HuH-7.5 (cell line): Measurements from ENCODE around the gene EXOSC10.

Experiments used
- DNase-seq: peaks from one replicate; pipeline ENCODE4 v3.0.0; 2011; ENCODE audit warnings: low spot score

Gene EXOSC10

GRCh38 chr1:11099310-11100148 is at the start of gene EXOSC10:
TSS of gene EXOSC10 (minus strand) at chr1:11099869. CDS start at chr1:11099831, 38 bp downstream.
- DNase-seq: peak; percentile 65

GRCh38 chr1:11147197-11147770 is 47.6 kb upstream of the EXOSC10 start:
- DNase-seq: no peak

GRCh38 chr1:11145741-11146140 is 46.1 kb upstream of the EXOSC10 start:
- DNase-seq: no peak

GRCh38 chr1:11144570-11145256 is 45.0 kb upstream of the EXOSC10 start:
- no peak for DNase-seq

DNA sequence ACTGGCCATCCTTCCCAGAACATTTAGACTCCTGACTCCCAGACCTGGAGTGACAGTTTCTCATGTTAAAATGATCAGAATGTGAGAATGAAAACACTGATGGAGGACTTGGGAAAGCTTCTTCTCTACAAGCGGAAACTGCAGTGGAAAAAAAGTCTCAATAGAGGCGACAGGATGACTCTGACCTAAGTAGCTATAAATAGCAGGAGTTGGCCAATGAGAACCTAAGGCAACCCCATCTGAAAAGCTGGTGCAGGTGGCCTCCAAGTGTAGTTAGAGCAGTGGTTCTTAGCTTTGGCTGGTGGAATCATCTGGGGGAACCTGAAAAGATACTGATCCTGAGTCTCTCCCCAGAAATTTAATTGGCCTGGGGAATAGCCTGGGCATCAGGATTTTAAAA is 44.2 kb upstream of the EXOSC10 start:
- no peak for DNase-seq

GRCh38 chr1:11143401-11143800 is 43.7 kb upstream of the EXOSC10 start:
- no peak for DNase-seq

GRCh38 chr1:11142618-11143391 is 43.1 kb upstream of the EXOSC10 start:
- DNase-seq: no peak

GRCh38 chr1:11138952-11139351 is 39.3 kb upstream of the EXOSC10 start:
- DNase-seq: no peak

DNA sequence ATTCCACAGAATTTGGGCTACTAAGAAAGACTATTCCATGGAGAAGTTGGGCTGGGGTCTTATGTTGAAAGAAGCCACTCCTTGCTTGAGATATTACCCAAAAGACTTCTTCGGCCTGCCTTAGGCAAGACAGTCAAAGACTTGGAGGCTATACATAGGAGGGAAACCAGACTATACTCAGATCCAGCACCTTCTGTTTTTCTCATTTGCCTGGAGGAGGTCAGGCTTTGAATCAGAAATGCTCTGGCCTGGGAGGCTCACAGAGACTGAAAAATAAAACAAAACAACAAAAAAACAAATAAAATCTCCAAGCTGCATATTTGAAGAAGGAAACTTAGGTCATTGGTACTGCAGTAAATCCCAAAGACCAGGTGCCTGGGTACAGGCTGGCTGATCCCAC is 38.4 kb upstream of the EXOSC10 start:
- no peak for DNase-seq

DNA sequence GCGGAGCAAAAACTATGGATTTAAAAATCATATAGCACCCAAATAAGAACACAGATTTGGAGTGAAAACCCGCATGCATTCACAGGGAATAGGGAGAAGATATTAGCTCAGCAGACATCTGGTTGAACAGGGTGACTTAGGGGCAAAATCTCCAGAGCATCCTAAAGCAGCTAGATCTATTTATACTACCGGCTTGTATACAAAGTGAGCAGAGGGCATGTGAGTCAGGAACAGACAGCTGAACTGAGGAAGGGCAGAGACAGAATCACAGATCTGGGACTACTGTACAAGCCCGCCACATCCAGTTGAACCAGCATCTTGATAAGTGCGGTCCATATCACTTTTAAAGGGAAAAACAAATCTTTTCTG is 35.2 kb upstream of the EXOSC10 start:
- DNase-seq: no peak

DNA sequence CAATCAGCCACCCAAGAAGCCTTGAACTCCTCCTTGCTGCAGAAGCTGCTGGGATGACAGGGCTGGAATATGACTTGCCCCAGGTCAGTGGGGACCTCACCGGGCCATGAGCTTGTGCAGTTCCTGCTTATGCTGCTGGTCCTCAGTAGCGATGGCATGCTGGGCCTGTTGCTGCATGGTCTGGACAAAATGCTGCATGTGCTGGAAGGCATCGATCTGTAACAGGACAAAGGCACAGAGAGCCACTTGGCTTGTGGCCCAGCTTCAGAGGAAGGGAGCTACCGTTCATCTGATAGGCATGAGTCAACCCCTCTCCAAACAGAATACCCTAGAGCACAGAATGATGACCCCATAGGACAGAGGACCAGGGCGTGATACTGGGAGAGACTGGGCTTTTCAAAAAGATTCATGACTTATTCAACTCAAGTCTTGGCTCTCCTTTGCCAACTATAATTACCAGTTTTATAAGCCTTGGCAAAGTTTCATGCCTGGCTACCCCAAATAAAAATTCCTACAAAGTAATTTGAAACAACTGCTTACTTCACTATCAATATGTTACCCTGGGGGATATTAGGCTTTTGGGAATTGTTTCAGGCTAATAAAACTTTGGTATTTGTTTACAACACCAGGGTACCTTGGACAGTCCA is 34.7 kb upstream of the EXOSC10 start:
- no peak for DNase-seq

DNA sequence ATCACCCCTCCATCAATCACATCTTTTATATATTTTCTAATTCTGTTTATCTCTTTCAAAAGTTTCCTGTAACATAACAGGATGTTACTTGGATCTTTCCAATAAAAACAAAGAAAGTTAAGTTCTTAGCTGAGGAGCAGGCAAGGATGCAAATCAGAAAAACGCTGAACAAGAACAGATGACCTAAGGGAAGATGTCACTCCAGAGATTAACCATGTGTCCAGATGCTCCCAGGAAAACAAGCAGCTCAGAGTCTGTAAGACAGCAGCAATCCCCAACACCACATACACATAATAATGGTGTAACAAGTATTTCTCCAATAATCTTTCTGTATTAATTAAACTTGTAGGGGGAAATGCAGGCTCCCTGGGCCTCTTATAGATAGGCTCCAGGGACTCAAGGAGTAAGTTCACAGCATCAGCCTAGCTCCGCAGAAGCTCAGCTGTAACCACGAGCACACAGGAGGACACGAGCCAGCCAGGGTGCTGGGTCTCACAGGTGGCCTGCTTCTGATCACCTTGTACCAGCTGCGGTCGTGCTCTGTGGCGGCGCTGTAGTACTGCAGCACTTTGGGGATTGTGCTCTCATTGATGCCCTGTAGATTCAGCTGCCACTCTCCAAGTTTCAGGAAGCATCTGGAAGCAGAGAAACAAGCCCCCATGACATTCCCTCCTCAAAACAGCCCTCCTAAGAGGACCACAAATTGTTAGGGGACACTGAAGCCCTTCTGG is 33.1 kb upstream of the EXOSC10 start:
- DNase-seq: no peak

- DNase-seq: no peak
These were observed 32.1 kb upstream of the EXOSC10 start for GRCh38 chr1:11131816-11132215.

DNA sequence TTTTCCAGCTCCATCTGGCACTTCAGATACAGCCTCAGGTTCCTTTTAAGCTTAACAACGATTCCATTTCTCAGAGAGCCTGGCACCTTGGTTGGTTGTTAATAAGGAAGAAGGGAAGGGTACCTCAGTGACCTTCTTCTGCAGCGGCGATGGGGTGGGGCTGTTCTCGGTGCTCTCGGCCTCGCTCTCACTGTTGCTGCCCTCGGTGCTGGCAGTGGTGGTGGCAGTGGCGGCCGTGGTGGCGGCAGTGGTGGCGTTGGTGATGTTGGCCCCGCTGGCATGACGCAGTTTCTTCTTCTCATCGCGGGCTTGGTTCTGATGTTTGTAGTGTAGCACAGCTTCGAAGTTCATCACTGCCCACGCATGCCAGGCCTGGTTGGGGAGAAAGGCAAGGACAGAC is 30.7 kb upstream of the EXOSC10 start:
- DNase-seq: no peak

GRCh38 chr1:11129649-11130390 is 30.2 kb upstream of the EXOSC10 start:
- DNase-seq: no peak

- no peak for DNase-seq
These were observed 26.9 kb upstream of the EXOSC10 start for GRCh38 chr1:11126569-11126968.

DNA sequence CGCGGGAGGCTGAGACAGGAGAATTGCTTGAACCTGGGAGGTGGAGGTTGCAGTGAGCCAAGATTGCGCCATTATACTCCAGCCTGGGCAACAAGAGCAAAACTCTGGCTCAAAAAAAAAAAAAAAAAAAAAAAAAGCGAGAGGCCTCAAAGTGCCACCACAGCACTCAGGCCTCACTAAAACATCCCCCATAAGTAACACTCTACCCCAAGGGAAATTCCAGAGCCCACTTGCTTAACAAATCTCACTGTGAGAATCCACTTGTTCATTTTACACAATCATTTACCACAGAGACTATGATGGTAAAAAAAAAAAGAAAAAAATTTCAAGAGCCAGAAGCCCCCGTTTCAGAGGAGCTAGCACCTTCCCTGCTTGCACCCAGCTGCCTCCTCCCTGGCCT is 26.3 kb upstream of the EXOSC10 start:
- no peak for DNase-seq

- no peak for DNase-seq
These were observed 25.3 kb upstream of the EXOSC10 start for GRCh38 chr1:11124965-11125364.

- DNase-seq: no peak
These were observed 16.6 kb upstream of the EXOSC10 start for GRCh38 chr1:11116318-11116717.

DNA sequence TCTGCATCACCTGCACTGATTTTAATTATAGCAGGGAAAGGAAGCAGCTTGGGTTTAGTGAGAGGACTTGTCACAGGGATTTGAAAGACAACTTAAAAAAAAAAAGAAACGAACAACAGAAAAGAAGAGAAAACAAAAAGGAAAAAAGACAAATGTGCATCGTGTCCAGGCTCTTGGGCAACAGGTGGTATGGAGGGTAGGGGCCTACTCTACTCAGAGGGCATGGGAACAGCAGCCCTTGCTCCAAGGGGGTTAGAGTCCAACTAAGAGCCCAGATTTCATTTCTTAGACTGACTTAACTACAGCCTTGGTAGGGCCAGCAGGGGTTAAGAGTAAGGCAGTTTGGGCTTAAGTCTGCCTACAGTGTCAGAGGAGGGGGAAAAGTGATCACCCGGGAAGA is 15.3 kb upstream of the EXOSC10 start:
- DNase-seq: no peak
